Mucosa of descending colon (tissue), 3 donors: ENCODE data around the gene ALKBH4. TPM values are rescaled to one million over a fixed set of nuclear protein-coding genes. Genes with fewer than 3 reads are reported as not detected.

Experiments
- ATAC-seq: fragments of 200-7000 bp; cut with Tn5 transposase; one replicate; pipeline ENCODE4 v1.9.1; 2020; ENCODE audit warnings: mild to moderate bottlenecking, moderate library complexity
- DNase-seq, 3 donors: peaks; one replicate each; pipeline ENCODE4 v3.0.0-alpha.2; 2020
- H3K36me3 ChIP-seq: fragments of 200-600 bp; one replicate; pipeline ENCODE4 v1.8.0; 2021; ENCODE audit warnings: low read depth, mild to moderate bottlenecking
- H3K4me1 ChIP-seq: fragments of 200-600 bp; one replicate; pipeline ENCODE4 v1.8.0; 2021; ENCODE audit warnings: low read depth, mild to moderate bottlenecking
- H3K4me3 ChIP-seq: fragments of 200-600 bp; one replicate; pipeline ENCODE4 v1.8.0; 2021; ENCODE audit warnings: mild to moderate bottlenecking
- H3K9me3 ChIP-seq: fragments of 200-600 bp; one replicate; pipeline ENCODE4 v1.8.0; 2021; ENCODE audit warnings: mild to moderate bottlenecking
- intact Hi-C, 2 donors: fragments of 100-400 bp; cut with DNase I in 1 of 2; cut with micrococcal nuclease in 1 of 2; formaldehyde crosslinking; loops; one replicate each; pipeline versions ENCODE4 v1.11.0 to v1.11.1; 2022; cut with DNase I, micrococcal nuclease
- total RNA-seq, 3 donors: library from RNA; stranded (reverse); fragmentation: NEBNext Ultra II Directional in 2 of 3; extraction: Animal tissue kit (Norgen Biotek cat#: 25700) in 2 of 3; gene quantifications; one replicate each; pipeline versions ENCODE4 v1.2.1 to v1.2.4, GENCODE V29; 2021 to 2023
- TF ChIP-seq, protein P1 (sequence below): fragments of 200-600 bp; IDR thresholded peaks from one replicate; pipeline ENCODE4 v1.8.0; 2022; ENCODE audit warnings: antibody characterized with exemption, mild to moderate bottlenecking
- donor health status: DM: no; HTN: no; CAD: no; lungs with moderate emphysema.
- donor health status: DM: no; HTN: no; CAD: no.
- donor health status: DM: no; HTN: yes; CAD: no.

The ALKBH4 gene
- total RNA-seq, 3 donors from 2014 or later = 8.4 to 11.1 (median 10.0) TPM

DNA sequence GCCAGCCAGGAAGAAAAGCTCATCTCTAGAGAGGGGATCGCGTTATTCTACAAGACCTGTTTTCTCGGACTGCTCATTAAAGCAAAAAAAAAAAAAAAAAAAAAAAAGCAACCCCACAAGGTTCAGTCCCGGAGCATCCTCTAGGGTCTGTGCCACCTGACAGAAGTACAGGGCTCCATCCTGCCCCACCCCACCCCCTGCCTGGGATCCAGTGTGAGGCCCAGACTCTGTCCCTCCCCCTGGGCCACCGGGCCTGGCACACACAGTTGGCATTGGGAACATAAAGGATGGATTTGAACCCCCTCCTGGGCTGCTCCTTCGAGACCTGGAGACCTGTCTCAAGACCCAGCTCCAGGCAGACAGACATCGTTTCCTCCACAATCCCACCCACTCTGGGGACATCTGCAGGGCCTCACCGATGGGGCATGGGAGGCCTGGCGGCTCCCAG is 30.6 kb downstream of the ALKBH4 start:
- Histone ChIP-seq H3K4me1 (peaks cover 18% of the 10 kb centered on the region), H3K4me3 (peak overlapping the region; percentile 25), H3K36me3 (no peaks in the 10 kb centered on the region), H3K9me3 (no peaks in the 10 kb centered on the region)
- DNase-seq = no peak
- TF ChIP-seq, protein P1, sequence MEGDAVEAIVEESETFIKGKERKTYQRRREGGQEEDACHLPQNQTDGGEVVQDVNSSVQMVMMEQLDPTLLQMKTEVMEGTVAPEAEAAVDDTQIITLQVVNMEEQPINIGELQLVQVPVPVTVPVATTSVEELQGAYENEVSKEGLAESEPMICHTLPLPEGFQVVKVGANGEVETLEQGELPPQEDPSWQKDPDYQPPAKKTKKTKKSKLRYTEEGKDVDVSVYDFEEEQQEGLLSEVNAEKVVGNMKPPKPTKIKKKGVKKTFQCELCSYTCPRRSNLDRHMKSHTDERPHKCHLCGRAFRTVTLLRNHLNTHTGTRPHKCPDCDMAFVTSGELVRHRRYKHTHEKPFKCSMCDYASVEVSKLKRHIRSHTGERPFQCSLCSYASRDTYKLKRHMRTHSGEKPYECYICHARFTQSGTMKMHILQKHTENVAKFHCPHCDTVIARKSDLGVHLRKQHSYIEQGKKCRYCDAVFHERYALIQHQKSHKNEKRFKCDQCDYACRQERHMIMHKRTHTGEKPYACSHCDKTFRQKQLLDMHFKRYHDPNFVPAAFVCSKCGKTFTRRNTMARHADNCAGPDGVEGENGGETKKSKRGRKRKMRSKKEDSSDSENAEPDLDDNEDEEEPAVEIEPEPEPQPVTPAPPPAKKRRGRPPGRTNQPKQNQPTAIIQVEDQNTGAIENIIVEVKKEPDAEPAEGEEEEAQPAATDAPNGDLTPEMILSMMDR = no peak
- intact Hi-C loops = no loop called here
- peak; percentile 18 for ATAC-seq

DNA sequence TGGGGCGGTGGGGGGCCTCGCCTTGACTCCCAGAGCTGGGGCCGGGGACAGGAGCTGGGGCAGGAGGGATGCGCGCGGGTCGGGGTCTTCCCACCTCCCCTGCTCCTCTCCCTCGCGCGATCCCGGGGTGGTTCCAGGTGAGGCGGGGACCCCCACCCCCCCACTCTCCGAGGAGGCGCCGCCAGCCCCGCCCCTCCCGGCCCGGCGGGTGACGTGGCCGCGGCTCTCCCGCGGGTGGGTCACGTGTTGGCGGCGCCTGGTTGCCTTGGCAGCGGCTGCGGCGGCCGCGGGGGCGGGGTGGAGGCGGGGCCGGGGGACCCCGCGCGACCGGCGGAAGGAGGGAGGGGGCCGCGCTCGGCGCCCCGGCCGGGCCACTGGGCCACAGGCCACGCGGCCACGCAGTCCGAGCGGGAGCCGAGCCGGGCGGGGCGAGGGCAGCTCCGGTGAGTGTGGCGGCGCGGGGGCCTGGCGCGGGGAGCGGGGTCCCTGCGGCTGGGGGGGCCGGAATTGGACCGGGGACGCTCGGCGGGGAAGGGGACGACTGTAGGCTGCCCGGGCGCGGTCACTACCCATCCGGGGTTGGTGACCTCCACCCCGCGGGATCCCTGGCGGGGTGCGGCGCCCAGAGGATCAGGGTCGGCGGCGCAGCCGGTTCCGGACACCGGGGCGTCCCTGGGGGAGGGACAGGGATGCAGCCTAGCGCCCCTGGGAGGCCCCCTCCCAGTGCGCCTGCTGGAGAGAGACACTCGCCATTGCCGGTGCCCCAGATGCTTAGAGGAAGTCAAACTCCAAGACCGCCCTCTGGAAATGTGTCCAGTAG is 31.2 kb downstream of the ALKBH4 start, which contains the start of gene ORAI2:
ORAI2 (plus strand) TSS at position 357 of the 820 bp plus-strand sequence. CDS start 5,382 bp downstream, outside the sequence.
- Histone ChIP-seq H3K4me3 (peak within 1 kb of the TSS; percentile 25), H3K9me3 (no peaks in the 10 kb centered on the region), H3K4me1 (peaks cover 18% of the 10 kb centered on the region), H3K36me3 (no peaks in the 10 kb centered on the region)
- ATAC-seq = peak; percentile 83
- TF ChIP-seq, protein P1 = no peak
- peak; percentile 78 to 91 (median 86) for DNase-seq
- intact Hi-C loops = no loop called here

DNA sequence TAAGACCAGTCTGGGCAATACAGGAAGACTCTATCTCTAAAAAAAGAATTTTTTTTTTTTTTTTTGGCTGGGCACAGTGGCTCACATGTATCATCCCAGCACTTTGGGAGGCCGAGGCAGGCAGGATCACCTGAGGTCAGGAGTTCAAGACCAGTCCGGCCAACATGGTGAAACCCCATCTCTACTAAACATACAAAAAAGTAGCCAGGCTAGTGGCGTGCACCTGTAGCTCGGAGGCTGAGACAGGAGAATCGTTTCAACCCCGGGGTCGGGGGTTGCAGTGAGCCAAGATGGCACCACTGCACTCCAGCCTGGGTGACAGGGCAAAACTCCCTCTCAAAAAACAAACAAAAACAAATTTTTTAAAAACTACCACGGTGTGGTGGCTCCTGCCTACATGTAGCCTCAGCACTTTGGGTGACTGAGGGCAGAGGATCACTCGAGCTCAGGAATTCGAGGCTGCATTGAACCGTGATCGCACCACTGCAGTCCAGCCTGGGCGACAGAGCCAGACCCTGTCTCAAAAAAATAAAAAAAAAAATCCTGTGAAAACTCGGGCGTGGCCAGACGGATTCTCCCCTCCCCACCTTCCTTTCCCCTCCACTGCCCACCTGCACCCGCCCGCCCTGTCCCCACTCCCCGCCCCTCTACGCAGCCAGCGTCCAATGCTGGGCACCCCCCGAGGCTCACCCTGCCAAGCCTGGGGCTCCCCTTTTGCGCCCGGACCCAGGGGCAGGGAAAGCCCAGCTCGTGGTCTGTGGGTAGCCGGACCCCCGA is 32.0 kb downstream of the ALKBH4 start:
- DNase-seq (peak in 1 of 3 donors; percentile 22), ATAC-seq (peak; percentile 28)
- no peaks in the 10 kb centered on the region for H3K36me3 ChIP-seq
- H3K4me3 ChIP-seq = no peak overlapping the region
- H3K9me3 ChIP-seq = no peaks in the 10 kb centered on the region
- peaks cover 18% of the 10 kb centered on the region for H3K4me1 ChIP-seq
- intact Hi-C loops = no loop called here
- TF ChIP-seq, protein P1 = no peak

DNA sequence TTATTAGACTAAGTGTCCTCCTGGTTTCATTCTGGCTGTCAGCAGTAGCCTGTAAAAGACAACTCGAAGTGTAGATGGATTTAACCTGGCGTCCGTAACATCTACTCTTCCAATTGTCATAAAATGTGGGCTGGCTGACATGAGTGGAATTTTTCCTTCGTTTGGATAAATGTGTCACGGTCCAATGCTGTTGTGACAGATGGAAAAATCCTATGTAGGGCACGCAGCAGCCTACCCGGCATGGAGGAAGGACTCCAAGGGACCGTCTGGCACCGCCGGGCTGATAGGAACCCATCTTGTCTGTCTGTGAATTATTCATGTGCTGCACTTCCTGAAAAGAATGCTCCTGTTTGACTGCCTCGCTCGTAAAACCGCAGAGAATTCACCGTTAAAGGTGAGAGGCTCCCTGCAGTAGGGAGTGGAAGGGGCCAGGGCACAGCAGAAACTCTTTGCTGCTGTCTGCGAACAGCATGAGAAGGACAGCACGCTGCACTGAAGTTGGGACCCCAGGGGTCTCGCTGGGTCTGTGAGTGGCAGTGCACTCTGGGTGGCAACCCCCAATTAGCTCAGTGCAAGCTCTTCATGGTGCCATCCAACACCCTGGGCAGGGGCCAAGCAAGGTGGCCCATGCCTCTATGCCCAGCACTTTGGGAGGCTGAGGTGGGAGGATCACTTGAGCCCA is 32.9 kb downstream of the ALKBH4 start:
- peaks cover 18% of the 10 kb centered on the region for H3K4me1 ChIP-seq
- H3K9me3 ChIP-seq = no peaks in the 10 kb centered on the region
- ATAC-seq (peak; percentile 76), DNase-seq (peak; percentile 62 to 69 (median 65))
- TF ChIP-seq, protein P1 = no peak
- no peak overlapping the region for H3K4me3 ChIP-seq
- intact Hi-C loops = no loop called here
- H3K36me3 ChIP-seq = no peaks in the 10 kb centered on the region

DNA sequence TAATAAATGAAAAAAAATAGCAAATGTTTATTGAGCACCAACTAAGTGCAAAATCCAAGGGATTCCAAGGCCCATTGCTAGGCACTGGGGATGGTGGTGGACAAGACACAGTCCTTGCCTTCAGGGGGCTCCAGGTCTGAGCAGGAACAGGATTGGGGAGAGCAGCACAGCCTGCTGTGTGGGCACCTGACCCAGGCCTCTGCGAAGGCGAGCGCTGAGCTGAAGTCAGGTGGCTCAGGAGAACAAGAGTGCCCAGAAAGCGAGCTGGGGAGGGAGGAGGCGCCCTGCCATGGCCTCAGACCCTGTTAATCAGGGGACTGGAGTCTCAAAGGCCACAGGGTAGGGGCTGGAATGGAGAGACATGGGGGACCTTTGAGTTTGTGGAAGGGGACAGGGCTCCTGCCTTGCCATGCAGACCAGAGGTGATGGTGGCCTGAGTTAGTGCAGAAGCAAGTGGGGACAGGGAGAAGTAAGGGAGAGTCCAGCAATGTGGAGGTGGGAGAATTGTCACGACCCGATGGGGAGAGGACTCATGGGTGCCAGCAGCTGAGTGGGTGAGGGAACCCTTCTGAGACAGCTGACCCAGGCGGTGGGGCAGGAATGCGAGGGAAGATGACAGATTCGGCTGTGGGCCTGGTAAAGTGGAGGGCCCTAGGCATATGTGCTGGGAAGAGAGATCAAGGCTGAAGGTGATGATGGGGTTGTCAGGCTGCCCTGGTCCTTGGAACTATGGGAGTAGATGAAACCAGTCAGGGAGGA is 35.3 kb downstream of the ALKBH4 start:
- Histone ChIP-seq H3K9me3 (no peaks in the 10 kb centered on the region), H3K4me1 (peaks cover 17% of the 10 kb centered on the region), H3K4me3 (no peak overlapping the region), H3K36me3 (no peaks in the 10 kb centered on the region)
- DNase-seq (no peak), ATAC-seq (no peak)
- TF ChIP-seq, protein P1 = no peak
- intact Hi-C loops = no loop called here
